ENCODE measurements around the gene C6orf47. TPM values are rescaled to one million over a fixed set of nuclear protein-coding genes. Genes with fewer than 3 reads are reported as not detected.

Gene C6orf47
- total RNA-seq, 2 experiments from 2014 or later: 16.7 to 18.5 TPM

DNA sequence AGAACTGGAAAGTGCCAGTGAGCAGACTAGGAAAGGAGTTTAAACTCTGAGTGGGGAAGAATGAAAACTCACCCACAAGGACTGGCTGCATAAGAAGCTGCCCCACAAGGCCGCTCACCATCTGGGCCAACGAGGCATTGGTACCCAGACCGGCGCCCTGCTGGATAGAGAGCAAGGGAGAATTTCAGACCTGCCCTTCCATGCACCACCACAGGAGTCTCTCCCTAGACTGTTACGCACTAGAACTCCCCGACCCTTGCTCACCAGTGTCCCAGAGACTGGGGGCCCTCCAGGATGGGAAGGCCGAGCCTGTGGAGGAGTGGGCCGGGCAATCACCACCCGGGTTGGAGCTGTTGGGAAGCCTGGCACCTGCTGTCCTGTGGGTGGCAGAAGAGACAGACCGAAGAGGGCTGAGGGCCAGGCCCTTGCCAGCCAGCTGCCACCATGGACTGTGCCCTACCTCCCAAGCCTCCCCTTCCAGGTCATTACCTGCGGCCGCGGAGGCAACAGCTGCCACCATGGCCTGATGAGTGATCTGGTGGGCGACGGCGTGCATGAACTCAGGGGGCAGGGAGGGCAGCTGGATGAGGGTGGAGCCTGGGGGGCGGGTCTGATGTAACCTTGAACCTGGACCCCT lies 16.6 kb downstream of the C6orf47 start:
- no peaks in the 10 kb centered on the region for H3K9me2 ChIP-seq (ENCODE audit: insufficient read depth, low read length)
- no peaks in the 10 kb centered on the region for H3K4me1 ChIP-seq (ENCODE audit: insufficient read depth, low read length, poor library complexity, severe bottlenecking)
- intact Hi-C loops (cut with micrococcal nuclease; ENCODE audit: unreplicated experiment): no loop called here
- peaks cover 94% of the 10 kb centered on the region for H3K36me3 ChIP-seq (ENCODE audit: insufficient read depth, low read length)
- H3K79me2 ChIP-seq (ENCODE audit: insufficient read depth, low read depth, low read length): no peaks in the 10 kb centered on the region
- H3K4me2 ChIP-seq (ENCODE audit: low read length): no peak overlapping the region
- TF ChIP-seq, protein P1, sequence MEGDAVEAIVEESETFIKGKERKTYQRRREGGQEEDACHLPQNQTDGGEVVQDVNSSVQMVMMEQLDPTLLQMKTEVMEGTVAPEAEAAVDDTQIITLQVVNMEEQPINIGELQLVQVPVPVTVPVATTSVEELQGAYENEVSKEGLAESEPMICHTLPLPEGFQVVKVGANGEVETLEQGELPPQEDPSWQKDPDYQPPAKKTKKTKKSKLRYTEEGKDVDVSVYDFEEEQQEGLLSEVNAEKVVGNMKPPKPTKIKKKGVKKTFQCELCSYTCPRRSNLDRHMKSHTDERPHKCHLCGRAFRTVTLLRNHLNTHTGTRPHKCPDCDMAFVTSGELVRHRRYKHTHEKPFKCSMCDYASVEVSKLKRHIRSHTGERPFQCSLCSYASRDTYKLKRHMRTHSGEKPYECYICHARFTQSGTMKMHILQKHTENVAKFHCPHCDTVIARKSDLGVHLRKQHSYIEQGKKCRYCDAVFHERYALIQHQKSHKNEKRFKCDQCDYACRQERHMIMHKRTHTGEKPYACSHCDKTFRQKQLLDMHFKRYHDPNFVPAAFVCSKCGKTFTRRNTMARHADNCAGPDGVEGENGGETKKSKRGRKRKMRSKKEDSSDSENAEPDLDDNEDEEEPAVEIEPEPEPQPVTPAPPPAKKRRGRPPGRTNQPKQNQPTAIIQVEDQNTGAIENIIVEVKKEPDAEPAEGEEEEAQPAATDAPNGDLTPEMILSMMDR (conservative IDR thresholded peaks at IDR 0.05; ENCODE audit: low read length): no peak
- no peak for TF ChIP-seq EZH2phosphoT487 (IDR thresholded peaks at IDR 0.05; ENCODE audit: borderline replicate concordance, low read depth, low read length)
- ChIA-PET POLR2A (interaction anchor here (1.1 to 1.2 kb wide), 2 partner anchors 17 to 64 kb away, joined by 3 to 4 read pairs; no protein-coding TSS in a partner anchor), CTCF (ENCODE audit: unreplicated experiment) (no interaction called here)
- H3K9me3 ChIP-seq (ENCODE audit: low read length): no peaks in the 10 kb centered on the region
- no peaks in the 10 kb centered on the region for H4K20me1 ChIP-seq (ENCODE audit: insufficient read depth, low read length)
- H2AFZ ChIP-seq (ENCODE audit: low read length): no peak overlapping the region
- H3K27ac ChIP-seq (ENCODE audit: low read depth, low read length, poor library complexity, severe bottlenecking): no peak overlapping the region
- no peak for DNase-seq (ENCODE audit: low spot score)
- BruUV-seq (replicated peaks): no TSS peak
- no peak overlapping the region for H3K4me3 ChIP-seq (ENCODE audit: low read depth, low read length, poor library complexity, severe bottlenecking)

DNA sequence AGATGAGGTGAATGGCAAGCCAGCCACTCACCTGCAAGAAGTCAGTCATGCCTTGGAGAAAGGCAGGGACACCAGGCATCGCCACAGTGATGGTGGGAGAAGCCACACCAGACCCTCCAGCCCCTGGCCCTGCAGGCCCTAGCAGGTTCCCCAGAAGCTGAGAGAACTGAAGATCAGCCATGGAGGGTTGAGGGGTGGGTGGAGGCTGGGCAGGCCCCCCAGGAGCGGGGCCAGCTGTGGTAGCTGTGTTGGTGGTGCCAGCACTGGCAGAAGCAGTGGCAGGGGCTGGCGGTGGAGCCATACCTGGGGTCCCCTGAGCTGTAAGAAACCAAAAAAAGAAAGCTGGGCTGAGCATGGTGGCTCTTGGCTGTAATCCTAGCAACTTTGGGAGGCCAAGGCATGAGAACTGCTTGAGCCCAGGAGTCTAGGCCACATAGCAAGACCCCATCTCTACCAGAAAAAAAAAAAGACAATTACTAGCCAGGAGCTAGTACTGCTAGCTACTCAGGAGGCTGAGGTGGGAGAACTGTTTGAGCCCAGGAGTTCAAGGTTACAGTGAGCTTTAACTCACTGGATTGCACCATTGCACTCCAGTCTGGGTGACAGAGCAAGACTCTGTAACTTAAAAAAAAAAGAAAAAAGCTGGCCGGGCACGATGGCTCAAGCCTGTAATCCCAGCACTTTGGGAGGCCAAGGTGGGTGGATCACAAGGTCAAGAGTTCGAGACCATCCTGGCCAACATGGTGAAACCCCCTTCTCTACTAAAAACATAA lies 17.6 kb downstream of the C6orf47 start:
- H3K79me2 ChIP-seq (ENCODE audit: insufficient read depth, low read depth, low read length): no peaks in the 10 kb centered on the region
- BruUV-seq (replicated peaks): no TSS peak
- peaks cover 93% of the 10 kb centered on the region for H3K36me3 ChIP-seq (ENCODE audit: insufficient read depth, low read length)
- DNase-seq (ENCODE audit: low spot score): no peak
- H3K27ac ChIP-seq (ENCODE audit: low read depth, low read length, poor library complexity, severe bottlenecking): no peak overlapping the region
- H3K4me1 ChIP-seq (ENCODE audit: insufficient read depth, low read length, poor library complexity, severe bottlenecking): peaks cover 3% of the 10 kb centered on the region
- no peak overlapping the region for H3K4me3 ChIP-seq (ENCODE audit: low read depth, low read length, poor library complexity, severe bottlenecking)
- H3K4me2 ChIP-seq (ENCODE audit: low read length): no peak overlapping the region
- ChIA-PET CTCF (ENCODE audit: unreplicated experiment) (no interaction called here), POLR2A (interaction anchor here (0.6 to 1.2 kb wide), 3 partner anchors 16 to 63 kb away, joined by 3 to 4 read pairs (median 3); no protein-coding TSS in a partner anchor)
- H4K20me1 ChIP-seq (ENCODE audit: insufficient read depth, low read length): no peaks in the 10 kb centered on the region
- no peak overlapping the region for H2AFZ ChIP-seq (ENCODE audit: low read length)
- no peaks in the 10 kb centered on the region for H3K9me3 ChIP-seq (ENCODE audit: low read length)
- H3K9me2 ChIP-seq (ENCODE audit: insufficient read depth, low read length): no peaks in the 10 kb centered on the region
- TF ChIP-seq EZH2phosphoT487 (IDR thresholded peaks at IDR 0.05; ENCODE audit: borderline replicate concordance, low read depth, low read length): no peak
- TF ChIP-seq, protein P1 (conservative IDR thresholded peaks at IDR 0.05; ENCODE audit: low read length): no peak
- intact Hi-C loops (cut with micrococcal nuclease; ENCODE audit: unreplicated experiment): no loop called here

DNA sequence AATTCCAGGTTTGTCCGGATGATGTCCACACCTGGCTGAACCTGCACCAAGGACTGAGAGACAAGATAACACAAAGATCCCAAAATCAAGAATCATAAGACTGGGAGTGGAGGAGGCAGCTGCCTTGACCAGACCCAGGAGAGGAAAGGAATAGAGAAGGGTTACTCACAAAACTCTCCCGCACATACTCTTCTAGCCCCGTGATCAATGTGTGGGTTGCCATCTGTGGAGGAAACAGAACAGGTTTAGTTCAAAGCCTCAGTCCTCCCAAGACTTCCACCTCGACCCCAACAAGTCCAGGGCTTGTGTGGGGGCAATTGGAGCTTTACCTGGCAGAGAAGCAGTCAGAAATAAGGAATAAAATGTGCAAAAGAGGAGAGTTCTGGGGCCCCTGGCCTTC lies 19.2 kb downstream of the C6orf47 start:
- Histone ChIP-seq H3K9me3 (ENCODE audit: low read length) (no peaks in the 10 kb centered on the region), H3K4me2 (ENCODE audit: low read length) (no peak overlapping the region), H3K9me2 (ENCODE audit: insufficient read depth, low read length) (no peaks in the 10 kb centered on the region), H3K79me2 (ENCODE audit: insufficient read depth, low read depth, low read length) (no peaks in the 10 kb centered on the region), H2AFZ (ENCODE audit: low read length) (no peak overlapping the region), H3K36me3 (ENCODE audit: insufficient read depth, low read length) (peaks cover 96% of the 10 kb centered on the region), H4K20me1 (ENCODE audit: insufficient read depth, low read length) (no peaks in the 10 kb centered on the region), H3K4me1 (ENCODE audit: insufficient read depth, low read length, poor library complexity, severe bottlenecking) (peaks cover 10% of the 10 kb centered on the region), H3K27ac (ENCODE audit: low read depth, low read length, poor library complexity, severe bottlenecking) (no peak overlapping the region), H3K4me3 (ENCODE audit: low read depth, low read length, poor library complexity, severe bottlenecking) (no peak overlapping the region)
- ChIA-PET POLR2A (no interaction called here), CTCF (ENCODE audit: unreplicated experiment) (no interaction called here)
- BruUV-seq (replicated peaks): no TSS peak
- intact Hi-C loops (cut with micrococcal nuclease; ENCODE audit: unreplicated experiment): no loop called here
- DNase-seq (ENCODE audit: low spot score): no peak
- TF ChIP-seq, protein P1 (conservative IDR thresholded peaks at IDR 0.05; ENCODE audit: low read length): no peak
- no peak for TF ChIP-seq EZH2phosphoT487 (IDR thresholded peaks at IDR 0.05; ENCODE audit: borderline replicate concordance, low read depth, low read length)

All from OCI-LY7 (cell line).